ENCODE data around the gene MCOLN1.
"Not testable (repeated sequence)": the region's sequence is repeated elsewhere in the genome, so short reads cannot be mapped to it uniquely, and the experiment has no call there.

The MCOLN1 gene

GRCh38 chr19:7545300-7545699 is 22.9 kb downstream of the MCOLN1 start:
- DNase-seq: no peak

- no peak for DNase-seq
Measured at GRCh38 chr19:7545904-7546303, 23.5 kb downstream of the MCOLN1 start.

- DNase-seq: no peak
Measured at GRCh38 chr19:7547159-7547558, 24.7 kb downstream of the MCOLN1 start.

- DNase-seq: no peak
Measured at GRCh38 chr19:7549429-7550148, 27.2 kb downstream of the MCOLN1 start.

- DNase-seq: no peak
Measured at GRCh38 chr19:7550169-7550770, 27.8 kb downstream of the MCOLN1 start.

- peak; percentile 56 for DNase-seq
Measured at GRCh38 chr19:7550987-7551761, 28.8 kb downstream of the MCOLN1 start.

GRCh38 chr19:7552781-7553180 is 30.4 kb downstream of the MCOLN1 start:
- DNase-seq: no peak

GRCh38 chr19:7554565-7554964 is 32.1 kb downstream of the MCOLN1 start:
- DNase-seq: no peak

- peak; percentile 66 for DNase-seq
Measured at GRCh38 chr19:7554990-7555864, 32.8 kb downstream of the MCOLN1 start.

GRCh38 chr19:7556696-7557315 is 34.4 kb downstream of the MCOLN1 start:
- DNase-seq: no peak

- DNase-seq: no peak
Measured at GRCh38 chr19:7558667-7559066, 36.2 kb downstream of the MCOLN1 start.

- no peak for DNase-seq
Measured at GRCh38 chr19:7559102-7559501, 36.7 kb downstream of the MCOLN1 start.

- DNase-seq: no peak
Measured at GRCh38 chr19:7560255-7560654, 37.8 kb downstream of the MCOLN1 start.

- no peak for DNase-seq
Measured at GRCh38 chr19:7561325-7561724, 38.9 kb downstream of the MCOLN1 start.

GRCh38 chr19:7562646-7563393 is 40.4 kb downstream of the MCOLN1 start:
- DNase-seq: no peak

- no peak for DNase-seq
Measured at GRCh38 chr19:7564866-7565265, 42.4 kb downstream of the MCOLN1 start.

GRCh38 chr19:7565332-7565731 is 42.9 kb downstream of the MCOLN1 start:
- no peak for DNase-seq

GRCh38 chr19:7570761-7571160 is 48.3 kb downstream of the MCOLN1 start:
- DNase-seq: no peak

GRCh38 chr19:7575434-7576040 is 53.1 kb downstream of the MCOLN1 start:
- no peak for DNase-seq

- DNase-seq: not testable (repeated sequence)
Measured at GRCh38 chr19:7577422-7577821, 55.0 kb downstream of the MCOLN1 start.

GRCh38 chr19:7578127-7578526 is 55.7 kb downstream of the MCOLN1 start:
- DNase-seq: no peak
